H1 (cell line): Measurements from ENCODE around the gene TRMT6. TPM values are rescaled to one million over a fixed set of nuclear protein-coding genes. Genes with fewer than 3 reads are reported as not detected.

Experiments
- CTCF ChIA-PET: fragments of 300-600 bp; sonication (Branson Sonifier 250); formaldehyde crosslinking; loops from one replicate; lab custom pipeline; 2021; ENCODE audit not compliant: partially characterized antibody; lab: Charles Lee
- POLR2A ChIA-PET: fragments of 300-600 bp; sonication (Branson Sonifier 250); formaldehyde crosslinking; loops from one replicate; lab custom pipeline; 2021; ENCODE audit warnings: inconsistent platforms; ENCODE audit not compliant: partially characterized antibody; lab: Charles Lee
- DNase-seq, 2 experiments: peaks; one replicate each; pipeline versions ENCODE4 v3.0.0 to v3.0.0-alpha.2; 2010 to 2022; ENCODE audit warnings: low spot score in 2 of 2, low read depth in 1 of 2, mixed read lengths in 1 of 2
- FAIRE-seq: peaks from 2 replicates; lab custom pipeline; 2011; peaks lifted over from hg19 to GRCh38; lab: Jason Lieb, UNC
- H2AFZ ChIP-seq: 2 replicates; pipeline ENCODE4 v1.8.1; 2012; ENCODE audit warnings: low read length, inconsistent platforms
- H2AK5ac ChIP-seq: 2 replicates; pipeline ENCODE4 v1.6.1; 2013; ENCODE audit warnings: low read depth, low read length
- H2BK120ac ChIP-seq: replicated peaks from 2 replicates; pipeline ENCODE3; 2013; ENCODE audit warnings: low read depth, low read length, inconsistent platforms
- H2BK12ac ChIP-seq: 2 replicates; pipeline ENCODE4 v1.6.1; 2013; ENCODE audit warnings: low read depth, low read length
- H2BK15ac ChIP-seq: 2 replicates; pipeline ENCODE4 v1.6.1; 2013; ENCODE audit warnings: low read length
- H2BK20ac ChIP-seq: 2 replicates; pipeline ENCODE4 v1.6.1; 2013; ENCODE audit warnings: low read length
- H2BK5ac ChIP-seq: 2 replicates; pipeline ENCODE4 v1.6.1; 2013; ENCODE audit warnings: low read depth, low read length
- H3K14ac ChIP-seq: 2 replicates; pipeline ENCODE4 v1.6.1; 2013; ENCODE audit warnings: inconsistent platforms; ENCODE audit not compliant: insufficient read length
- H3K18ac ChIP-seq: 2 replicates; pipeline ENCODE4 v1.6.1; 2013; ENCODE audit warnings: low read length; ENCODE audit errors: extremely low read depth
- H3K23ac ChIP-seq: 2 replicates; pipeline ENCODE4 v1.6.1; 2013; ENCODE audit warnings: inconsistent platforms; ENCODE audit not compliant: insufficient read length
- H3K23me2 ChIP-seq: 2 replicates; pipeline ENCODE4 v1.6.1; 2013; ENCODE audit warnings: low read depth, low read length
- H3K27ac ChIP-seq: 2 replicates; pipeline ENCODE4 v1.6.1; 2011; ENCODE audit warnings: low read depth, low read length, inconsistent platforms
- H3K27me3 ChIP-seq, 4 experiments: replicated peaks in 1 of 4; 1 replicate in 1 of 4; 2 replicates in 3 of 4; pipeline versions ENCODE4 v1.6.1 to v1.8.1; 2011 to 2013; ENCODE audit warnings: low read length in 3 of 4, mild to moderate bottlenecking in 3 of 4, inconsistent platforms in 2 of 4, mixed read lengths in 2 of 4, moderate library complexity in 1 of 4; ENCODE audit not compliant: control insufficient read depth in 3 of 4, insufficient read depth in 3 of 4; ENCODE audit errors: extremely low read depth in 1 of 4
- H3K36me3 ChIP-seq, 4 experiments: 2 replicates each; pipeline versions ENCODE4 v1.6.1 to v1.8.1; 2011 to 2013; ENCODE audit warnings: mild to moderate bottlenecking in 4 of 4, low read length in 3 of 4, moderate library complexity in 2 of 4, control low read depth in 1 of 4, inconsistent platforms in 1 of 4; ENCODE audit not compliant: insufficient read depth in 4 of 4, control insufficient read depth in 2 of 4
- H3K4ac ChIP-seq: replicated peaks from 2 replicates; pipeline ENCODE3; 2013; ENCODE audit warnings: low read length, low read depth, mixed read lengths, inconsistent platforms; ENCODE audit not compliant: insufficient read length
- H3K4me1 ChIP-seq, 4 experiments: replicated peaks in 1 of 4; 1 replicate in 1 of 4; 2 replicates in 3 of 4; pipeline versions ENCODE4 v1.6.1 to v1.8.1; 2011 to 2013; ENCODE audit warnings: low read length in 3 of 4, inconsistent platforms in 2 of 4, mixed read lengths in 1 of 4; ENCODE audit not compliant: insufficient read depth in 4 of 4, control insufficient read depth in 3 of 4
- H3K4me2 ChIP-seq, 2 experiments: 2 replicates each; pipeline versions ENCODE4 v1.6.1 to v1.8.1; 2011 to 2013; ENCODE audit warnings: low read depth in 2 of 2, low read length in 2 of 2, control low read depth in 1 of 2, inconsistent platforms in 1 of 2, mild to moderate bottlenecking in 1 of 2; ENCODE audit not compliant: insufficient read depth in 1 of 2
- H3K4me3 ChIP-seq, 4 experiments: fragments of 200-600, 300-600 bp in 1 of 4; sonication (generic), shearing (Covaris generic), sonication (Bioruptor Twin) in 1 of 4; 2 replicates each; pipeline versions ENCODE4 v1.5.1 to v1.8.1; 2011 to 2016; ENCODE audit warnings: low read length in 4 of 4, low read depth in 3 of 4, control low read depth in 2 of 4, inconsistent platforms in 2 of 4, mild to moderate bottlenecking in 2 of 4, mixed read lengths in 1 of 4, moderate library complexity in 1 of 4; ENCODE audit not compliant: insufficient read depth in 2 of 4; ENCODE audit errors: extremely low read depth in 1 of 4
- H3K56ac ChIP-seq: replicated peaks from 2 replicates; pipeline ENCODE3; 2013; ENCODE audit warnings: low read depth, mild to moderate bottlenecking, mixed read lengths, low read length, inconsistent platforms; ENCODE audit not compliant: insufficient read length
- H3K79me1 ChIP-seq: 2 replicates; pipeline ENCODE4 v1.6.1; 2013; ENCODE audit warnings: low read depth, low read length, control low read depth
- H3K79me2 ChIP-seq, 2 experiments: 2 replicates each; pipeline versions ENCODE4 v1.6.1 to v1.8.1; 2012 to 2013; ENCODE audit warnings: low read length in 2 of 2, mild to moderate bottlenecking in 2 of 2, inconsistent platforms in 1 of 2; ENCODE audit not compliant: insufficient read depth in 2 of 2, control insufficient read depth in 1 of 2
- H3K9ac ChIP-seq, 4 experiments: replicated peaks in 1 of 4; 1 replicate in 1 of 4; 2 replicates in 3 of 4; pipeline versions ENCODE4 v1.6.1 to v1.8.1; 2011 to 2013; ENCODE audit warnings: low read depth in 3 of 4, low read length in 3 of 4, control low read depth in 2 of 4, mild to moderate bottlenecking in 2 of 4, moderate library complexity in 2 of 4, inconsistent platforms in 1 of 4; ENCODE audit errors: extremely low read depth in 1 of 4
- H3K9me3 ChIP-seq, 2 experiments: 2 replicates each; pipeline versions ENCODE4 v1.6.1 to v1.8.1; 2012 to 2013; ENCODE audit warnings: mild to moderate bottlenecking in 2 of 2, moderate library complexity in 2 of 2, control low read depth in 1 of 2, inconsistent platforms in 1 of 2, low read depth in 1 of 2, low read length in 1 of 2, mixed read lengths in 1 of 2; ENCODE audit not compliant: insufficient read depth in 2 of 2
- H4K20me1 ChIP-seq, 2 experiments: replicated peaks in 1 of 2; 2 replicates each; pipeline versions ENCODE3 to v1.8.1; 2011 to 2013; ENCODE audit warnings: inconsistent platforms in 2 of 2, low read length in 2 of 2, mild to moderate bottlenecking in 1 of 2; ENCODE audit not compliant: insufficient read depth in 2 of 2, control insufficient read depth in 1 of 2
- H4K5ac ChIP-seq: 2 replicates; pipeline ENCODE4 v1.6.1; 2013; ENCODE audit warnings: low read length, low read depth, mixed read lengths, inconsistent platforms; ENCODE audit not compliant: insufficient read length
- H4K8ac ChIP-seq: 2 replicates; pipeline ENCODE4 v1.8.0; 2013; ENCODE audit warnings: mild to moderate bottlenecking, moderate library complexity, low read length, inconsistent platforms; ENCODE audit not compliant: insufficient read depth; ENCODE audit errors: extremely low read depth
- H4K91ac ChIP-seq: replicated peaks from 2 replicates; pipeline ENCODE3; 2013; ENCODE audit warnings: low read length, mixed read lengths, inconsistent platforms; ENCODE audit not compliant: insufficient read length
- PHF8 ChIP-seq: fragments of 200-600 bp; sonication (generic); conservative IDR thresholded peaks from 2 replicates; pipeline ENCODE4 v1.7.1; 2012; ENCODE audit warnings: low read depth, mild to moderate bottlenecking, inconsistent platforms, low read length, moderate library complexity
- SAP30 ChIP-seq: fragments of 300-600 bp; sonication (generic); IDR thresholded peaks from 2 replicates; pipeline ENCODE4 v1.7.1; 2012; ENCODE audit warnings: low read length, moderate library complexity, mild to moderate bottlenecking, inconsistent platforms; ENCODE audit not compliant: insufficient read depth, insufficient replicate concordance
- SUZ12 ChIP-seq: fragments of 200-600 bp; sonication (generic); IDR thresholded peaks from 2 replicates; pipeline ENCODE4 v1.6.1; 2012; ENCODE audit warnings: mild to moderate bottlenecking, inconsistent platforms, low read length, moderate library complexity, mixed read lengths
- WGBS, 2 experiments: shearing (Covaris generic) in 1 of 2; methylation state at CpG; one replicate each; pipeline versions ENCODE4 v1.1.6 to v1.1.7; 2013 to 2015; ENCODE audit warnings: low lambda C conversion rate in 2 of 2, mixed read lengths in 2 of 2, inconsistent platforms in 1 of 2, low coverage in 1 of 2, missing lambda C conversion rate in 1 of 2; ENCODE audit not compliant: insufficient replicate concordance in 2 of 2, insufficient coverage in 1 of 2, insufficient read length in 1 of 2; ENCODE audit errors: extremely low coverage in 1 of 2, missing lambda C conversion rate in 1 of 2; 5-methylcytosine and 5-hydroxymethylcytosine counted together
- polyA plus RNA-seq, 7 experiments: library from polyadenylated mRNA; depleted of rRNA in 3 of 7; stranded (reverse) in 5 of 7; unstranded in 2 of 7; fragments of >200 nt in 5 of 7; fragments of 200-250 nt in 2 of 7; gene quantifications; 1 replicate in 5 of 7; 2 replicates in 1 of 7; 4 replicates in 1 of 7; pipeline versions ENCODE4 v1.2.1 to v1.2.3, GENCODE V29; 2011 to 2013; ENCODE audit warnings: missing spikeins in 2 of 7, mixed read lengths in 2 of 7
- total RNA-seq: library from RNA; stranded (reverse); fragmentation: NEBNext Ultra II Directional; extraction: Animal tissue kit (Norgen Biotek cat#: 25700); gene quantifications from 2 replicates; pipeline ENCODE4 v1.2.1, GENCODE V29; 2021

The TRMT6 gene
- total and polyA plus RNA-seq, 2 of the 8 experiments (the other 6 are each of a cell fraction or from before 2014, with no cell fraction given): 6.9 to 23.3 TPM

- CTCF ChIA-PET: interaction anchor here (2.4 kb wide), 1 partner anchor 8 kb away, joined by 8 read pairs; no protein-coding TSS in a partner anchor
- no peak for FAIRE-seq
- no peak overlapping the region for H2AFZ ChIP-seq
These were observed 29.8 kb downstream of the TRMT6 start for GRCh38 chr20:5920581-5920980.

More at GRCh38 chr20:5920581-5920980, 29.8 kb downstream of the TRMT6 start:
- H4K5ac ChIP-seq: no peak overlapping the region
- no peaks in the 10 kb centered on the region for H3K79me2 ChIP-seq
- no peak overlapping the region for H2AK5ac ChIP-seq
- peaks cover 0 to 6% (median 0%) of the 10 kb centered on the region in 4 experiments; a peak in 1 of 7 replicates for H3K4me1 ChIP-seq
- H3K9ac ChIP-seq: no peak overlapping the region
- H2BK120ac ChIP-seq: no peak overlapping the region
- no peak overlapping the region for H4K8ac ChIP-seq
- no peaks in the 10 kb centered on the region for H4K20me1 ChIP-seq
- no peak overlapping the region for H3K56ac ChIP-seq
- H3K27ac ChIP-seq: no peak overlapping the region
- no peaks in the 10 kb centered on the region for H3K36me3 ChIP-seq
- no peak overlapping the region for H3K4me3 ChIP-seq
- no peaks in the 10 kb centered on the region for H3K9me3 ChIP-seq
- POLR2A ChIA-PET: no interaction called here
- WGBS, 2 experiments: 85% methylated on average over 1 of the region's 1 CpG; no CpG with 5 or more reads in 1 of the 2 experiments
- H4K91ac ChIP-seq: no peak overlapping the region
- no peaks in the 10 kb centered on the region for H3K79me1 ChIP-seq
- H2BK12ac ChIP-seq: no peak overlapping the region
- no peak overlapping the region for H3K23ac ChIP-seq
- TF ChIP-seq PHF8 (no peak), SAP30 (no peak), SUZ12 (no peak)
- H2BK5ac ChIP-seq: no peak overlapping the region
- no peak overlapping the region for H3K18ac ChIP-seq
- no peak overlapping the region for H3K4me2 ChIP-seq
- no peak overlapping the region for H2BK20ac ChIP-seq
- no peak for DNase-seq
- no peak overlapping the region for H3K4ac ChIP-seq
- H2BK15ac ChIP-seq: no peak overlapping the region
- H3K14ac ChIP-seq: no peak overlapping the region
- H3K23me2 ChIP-seq: no peaks in the 10 kb centered on the region
- no peaks in the 10 kb centered on the region for H3K27me3 ChIP-seq
